ENCODE measurements around the gene PKP2.
"Not testable (repeated sequence)": the region's sequence is repeated elsewhere in the genome, so short reads cannot be mapped to it uniquely, and the experiment has no call there.

The PKP2 gene

GRCh38 chr12:32881107-32881506 is 15.5 kb downstream of the PKP2 start:
- TF ChIP-seq CTCF (IDR thresholded peaks at IDR 0.05; ENCODE audit: borderline replicate concordance, control extremely low read depth, extremely low read depth, insufficient read depth, missing control alignments) = no peak
- in situ Hi-C loops (cut with MboI; ENCODE audit: low sequenced_read_pairs, unreplicated experiment) = no loop called here
- no peak for DNase-seq (ENCODE audit: low spot score)

DNA sequence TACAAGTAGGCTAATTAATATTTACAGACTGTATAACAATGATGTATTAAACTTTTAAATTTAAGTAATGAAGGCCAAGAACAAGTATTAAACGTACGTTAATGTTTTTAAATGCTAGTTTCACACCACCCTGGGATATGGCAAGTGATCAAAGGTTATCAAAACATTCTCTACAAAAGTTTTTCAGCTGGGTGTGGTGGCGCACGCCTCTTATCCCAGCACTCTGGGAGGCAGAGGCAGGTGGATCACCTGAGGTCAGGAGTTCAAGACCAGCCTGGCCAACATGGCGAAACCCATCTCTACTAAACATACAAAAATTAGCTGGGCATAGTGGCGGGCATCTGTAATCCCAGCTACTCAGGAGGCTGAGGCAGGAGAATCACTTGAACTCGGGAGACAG is 17.5 kb downstream of the PKP2 start:
- in situ Hi-C loops (cut with MboI; ENCODE audit: low sequenced_read_pairs, unreplicated experiment); DNase-seq (ENCODE audit: low spot score): not testable (repeated sequence)

DNA sequence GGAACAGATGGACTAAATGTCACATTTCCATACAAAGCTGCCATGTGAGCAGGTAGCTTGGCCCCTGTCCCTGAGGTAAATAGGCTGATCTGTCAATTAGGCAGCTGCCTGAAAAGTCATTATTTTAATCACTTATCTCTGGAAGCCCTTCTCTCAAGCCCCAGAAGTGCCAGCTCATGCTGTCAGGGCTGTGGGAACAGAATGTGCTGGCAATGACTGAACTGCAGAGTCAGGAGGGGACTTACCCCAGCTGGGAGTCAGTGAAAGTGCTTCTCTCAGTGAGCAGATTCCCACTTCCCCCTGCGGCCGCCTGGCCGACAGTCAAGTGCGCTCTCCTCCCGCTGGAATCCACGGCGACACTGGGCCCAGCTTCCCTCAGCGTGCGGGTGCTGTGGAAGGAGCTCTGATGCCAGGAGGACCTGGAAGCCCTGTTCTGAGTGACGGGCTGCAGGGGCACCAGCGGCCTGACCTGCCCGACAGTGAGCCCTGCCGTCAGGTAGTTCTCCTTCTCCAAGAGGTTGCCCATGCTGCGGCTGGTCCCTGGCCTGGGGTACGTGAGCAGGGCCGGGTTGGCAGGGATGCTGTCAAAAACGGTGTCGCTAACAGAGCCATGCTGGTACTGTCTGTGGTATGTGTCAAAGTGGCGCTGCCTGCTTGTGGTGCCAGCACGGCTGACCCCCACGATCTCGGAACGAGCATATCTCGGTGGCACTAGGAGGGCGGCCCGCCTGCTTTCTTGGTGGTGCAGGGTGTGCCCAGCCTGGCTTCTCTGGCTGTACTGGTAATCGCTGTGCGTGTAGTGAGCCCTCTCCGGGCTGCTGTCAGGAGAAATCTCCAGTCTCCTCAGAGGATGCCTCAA is 18.7 kb downstream of the PKP2 start:
- no peak for DNase-seq (ENCODE audit: low spot score)
- TF ChIP-seq CTCF (IDR thresholded peaks at IDR 0.05; ENCODE audit: borderline replicate concordance, control extremely low read depth, extremely low read depth, insufficient read depth, missing control alignments) = no peak
- in situ Hi-C loops (cut with MboI; ENCODE audit: low sequenced_read_pairs, unreplicated experiment) = no loop called here

DNA sequence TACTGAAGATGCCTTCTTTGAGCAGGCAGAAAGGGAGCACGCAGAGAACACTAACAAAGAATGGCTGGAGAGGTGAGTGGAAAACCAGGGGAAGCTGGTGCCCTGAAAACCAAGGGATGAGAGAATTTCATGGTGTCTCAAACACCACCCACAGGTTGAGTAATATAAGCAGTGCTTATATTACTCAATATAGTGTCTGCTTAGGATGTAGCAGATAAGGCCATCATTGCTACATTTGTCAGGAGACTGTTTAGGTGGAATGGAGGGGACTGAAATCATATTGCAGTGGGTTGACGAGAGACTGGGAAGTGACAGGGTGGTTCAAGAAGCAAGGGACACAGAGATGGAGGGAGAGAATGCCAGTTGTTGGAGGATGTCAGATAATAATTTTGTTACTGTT is 20.6 kb downstream of the PKP2 start:
- in situ Hi-C loops (cut with MboI; ENCODE audit: low sequenced_read_pairs, unreplicated experiment) = no loop called here
- TF ChIP-seq CTCF (IDR thresholded peaks at IDR 0.05; ENCODE audit: borderline replicate concordance, control extremely low read depth, extremely low read depth, insufficient read depth, missing control alignments) = no peak
- DNase-seq (ENCODE audit: low spot score) = no peak

- no peak for DNase-seq (ENCODE audit: low spot score)
- in situ Hi-C loops (cut with MboI; ENCODE audit: low sequenced_read_pairs, unreplicated experiment) = no loop called here
Observed at GRCh38 chr12:32874975-32875374, 21.6 kb downstream of the PKP2 start.

DNA sequence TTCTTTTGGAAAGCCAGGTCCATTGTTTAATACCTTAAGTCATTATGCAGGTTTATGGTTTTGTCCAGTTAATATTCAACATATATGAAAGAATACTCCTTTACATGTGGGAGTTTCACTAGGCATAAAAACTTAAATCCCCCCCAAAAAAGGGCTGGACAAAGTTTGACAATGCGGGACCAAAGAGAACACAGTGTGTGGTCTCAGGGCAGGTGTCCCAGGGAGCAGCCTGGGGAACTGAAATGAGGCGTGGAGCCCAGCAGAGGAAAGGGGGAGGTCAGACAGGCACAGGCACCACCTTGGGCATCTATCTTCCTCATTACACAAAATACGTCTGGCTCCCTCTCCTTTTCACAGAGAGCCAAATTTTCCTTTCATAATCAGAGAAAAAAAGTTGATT is 22.5 kb downstream of the PKP2 start:
- no peak for TF ChIP-seq CTCF (IDR thresholded peaks at IDR 0.05; ENCODE audit: borderline replicate concordance, control extremely low read depth, extremely low read depth, insufficient read depth, missing control alignments)
- DNase-seq (ENCODE audit: low spot score) = no peak
- in situ Hi-C loops (cut with MboI; ENCODE audit: low sequenced_read_pairs, unreplicated experiment) = no loop called here

More at GRCh38 chr12:32874975-32875374, 21.6 kb downstream of the PKP2 start:
- no peak for TF ChIP-seq CTCF (IDR thresholded peaks at IDR 0.05; ENCODE audit: borderline replicate concordance, control extremely low read depth, extremely low read depth, insufficient read depth, missing control alignments)

DNA sequence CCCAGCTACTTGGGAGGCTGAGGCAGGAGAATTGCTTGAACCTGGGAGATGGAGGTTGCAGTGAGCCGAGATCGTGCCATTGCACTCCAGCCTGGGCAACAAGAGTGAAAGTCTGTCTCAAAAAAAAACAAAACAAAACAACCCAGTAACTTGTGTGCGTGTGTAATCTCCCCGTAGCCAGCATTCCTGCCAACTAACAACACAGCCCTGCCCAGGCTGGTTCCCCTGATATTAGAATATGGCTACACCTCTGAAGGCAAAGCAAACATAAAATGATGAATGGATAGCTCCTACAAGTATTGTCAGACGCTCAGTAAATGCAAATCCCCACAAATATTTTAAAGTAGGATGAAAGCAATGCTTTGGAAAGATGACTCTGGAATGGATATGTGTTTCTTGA is 24.2 kb downstream of the PKP2 start:
- in situ Hi-C loops (cut with MboI; ENCODE audit: low sequenced_read_pairs, unreplicated experiment); DNase-seq (ENCODE audit: low spot score): not testable (repeated sequence)
